GM12873 (cell line): ENCODE data around the gene SDCCAG8.

Source experiments
- CTCF ChIP-seq: IDR thresholded peaks from 2 replicates; pipeline ENCODE4 v1.5.1; 2012; ENCODE audit warnings: low read depth, mild to moderate bottlenecking, moderate library complexity, low read length, control low read depth; ENCODE audit not compliant: insufficient read depth; ENCODE audit errors: missing control alignments

The SDCCAG8 gene

GRCh38 chr1:243428617-243429342 is 172.9 kb downstream of the SDCCAG8 start:
- TF ChIP-seq CTCF: no peak

DNA sequence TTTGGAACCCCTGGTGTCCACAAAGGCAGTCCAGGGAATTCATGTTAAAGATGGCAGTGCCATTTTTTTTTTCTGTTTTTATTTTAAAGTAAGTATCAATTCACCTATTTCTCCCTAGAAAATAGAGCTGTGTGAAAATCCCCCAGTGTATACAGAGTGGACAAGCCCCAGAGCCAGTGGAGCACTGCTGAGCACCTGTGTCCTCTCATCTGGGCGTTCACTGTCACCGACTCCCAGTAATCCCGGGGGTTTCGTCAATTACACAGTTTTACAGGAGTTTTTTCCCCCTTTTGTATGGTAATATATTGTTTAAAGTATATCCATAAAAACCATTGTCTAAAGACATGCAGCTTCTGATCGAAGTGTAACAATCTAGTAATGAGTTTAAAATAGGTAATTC is 175.8 kb downstream of the SDCCAG8 start:
- no peak for TF ChIP-seq CTCF

- no peak for TF ChIP-seq CTCF
These were observed 176.3 kb downstream of the SDCCAG8 start for GRCh38 chr1:243432136-243432535.

DNA sequence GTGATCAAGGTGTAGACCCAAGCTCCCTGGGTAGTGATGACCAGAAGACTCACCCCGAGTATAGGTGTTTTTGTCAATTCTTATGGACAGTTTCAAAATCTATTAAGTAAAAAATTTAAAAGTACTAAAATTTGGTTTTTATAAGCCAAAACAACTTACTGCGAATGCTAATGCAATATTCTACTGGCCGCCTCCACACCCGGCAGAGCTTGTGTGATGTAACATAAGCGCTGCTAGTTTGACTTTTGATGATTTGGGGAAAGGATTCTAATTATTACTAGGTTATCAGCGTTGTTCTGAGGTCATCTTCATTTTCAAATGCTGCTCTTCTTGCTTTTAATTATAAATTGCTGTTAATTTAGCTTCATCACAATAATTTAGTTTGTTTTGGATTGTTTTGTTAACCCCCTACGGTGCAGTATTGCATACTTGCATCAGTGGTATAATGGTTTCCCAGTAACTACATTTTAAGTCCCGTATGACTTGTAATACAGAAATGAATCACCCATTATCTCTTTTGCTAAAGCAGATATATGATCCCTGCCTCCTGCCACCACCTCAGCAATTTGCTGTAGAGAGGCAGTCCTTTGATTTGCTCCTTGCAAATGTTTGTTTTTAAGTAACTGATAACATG is 178.0 kb downstream of the SDCCAG8 start:
- no peak for TF ChIP-seq CTCF

- TF ChIP-seq CTCF: no peak
These were observed 178.8 kb downstream of the SDCCAG8 start for GRCh38 chr1:243434594-243434993.

DNA sequence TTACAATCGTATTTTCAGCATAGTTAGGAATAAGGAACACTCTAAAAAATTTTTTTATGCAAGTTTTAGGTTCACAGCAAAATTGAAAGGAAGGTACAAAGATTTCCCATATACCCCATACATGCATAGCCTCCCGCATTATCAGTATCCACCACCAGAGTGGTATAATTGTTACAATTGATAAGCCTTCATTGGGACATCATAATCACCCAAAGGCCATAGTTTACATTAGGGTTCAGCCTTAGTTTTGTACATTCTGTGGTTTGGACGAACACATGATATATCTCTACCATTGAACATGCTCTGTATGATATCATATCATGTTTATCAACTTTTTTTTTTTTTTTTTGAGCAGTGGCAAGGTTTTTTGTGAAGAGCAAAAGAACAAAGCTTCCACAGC is 180.0 kb downstream of the SDCCAG8 start:
- peak; percentile 20 for TF ChIP-seq CTCF

- no peak for TF ChIP-seq CTCF
These were observed 182.3 kb downstream of the SDCCAG8 start for GRCh38 chr1:243438146-243438545.
